MM.1S (cell line): ENCODE measurements around the gene JSRP1.

Experiments used
- CTCF ChIP-seq: fragments of 300-600 bp; sonication (generic); IDR thresholded peaks from 2 replicates; pipeline ENCODE4 v1.5.1; 2016; ENCODE audit warnings: antibody characterized with exemption, low read length, mixed read lengths
- EZH2 ChIP-seq: fragments of 300-600 bp; sonication (generic); optimal IDR thresholded peaks from 2 replicates; pipeline ENCODE3; 2017; ENCODE audit warnings: low read depth, mild to moderate bottlenecking, antibody characterized with exemption, low read length, mixed read lengths

- no peak for TF ChIP-seq EZH2
- no peak for TF ChIP-seq CTCF
Measured at GRCh38 chr19:2288338-2288817, 32.2 kb upstream of the JSRP1 start.
